ENCODE results near the gene GRAMD1B. TPM values are rescaled to one million over a fixed set of nuclear protein-coding genes. Genes with fewer than 3 reads are reported as not detected.

Gene GRAMD1B
- total RNA-seq, 4 donors from 2014 or later: 0.61 to 1.7 (median 1.1) TPM

- WGBS, 2 donors: 37 to 60% methylated on average over 8 of the region's 8 CpGs
- intact Hi-C loops (cut with DNase I): no loop called here
- no peak for DNase-seq
- H3K9me3 ChIP-seq: no peaks in the 10 kb centered on the region
- H3K36me3 ChIP-seq: no peaks in the 10 kb centered on the region
- TF ChIP-seq POLR2A (IDR thresholded peaks at IDR 0.05): no peak
- TF ChIP-seq, protein P1, sequence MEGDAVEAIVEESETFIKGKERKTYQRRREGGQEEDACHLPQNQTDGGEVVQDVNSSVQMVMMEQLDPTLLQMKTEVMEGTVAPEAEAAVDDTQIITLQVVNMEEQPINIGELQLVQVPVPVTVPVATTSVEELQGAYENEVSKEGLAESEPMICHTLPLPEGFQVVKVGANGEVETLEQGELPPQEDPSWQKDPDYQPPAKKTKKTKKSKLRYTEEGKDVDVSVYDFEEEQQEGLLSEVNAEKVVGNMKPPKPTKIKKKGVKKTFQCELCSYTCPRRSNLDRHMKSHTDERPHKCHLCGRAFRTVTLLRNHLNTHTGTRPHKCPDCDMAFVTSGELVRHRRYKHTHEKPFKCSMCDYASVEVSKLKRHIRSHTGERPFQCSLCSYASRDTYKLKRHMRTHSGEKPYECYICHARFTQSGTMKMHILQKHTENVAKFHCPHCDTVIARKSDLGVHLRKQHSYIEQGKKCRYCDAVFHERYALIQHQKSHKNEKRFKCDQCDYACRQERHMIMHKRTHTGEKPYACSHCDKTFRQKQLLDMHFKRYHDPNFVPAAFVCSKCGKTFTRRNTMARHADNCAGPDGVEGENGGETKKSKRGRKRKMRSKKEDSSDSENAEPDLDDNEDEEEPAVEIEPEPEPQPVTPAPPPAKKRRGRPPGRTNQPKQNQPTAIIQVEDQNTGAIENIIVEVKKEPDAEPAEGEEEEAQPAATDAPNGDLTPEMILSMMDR (IDR thresholded peaks at IDR 0.05): no peak
- no peak overlapping the region for H3K4me3 ChIP-seq
- H3K27ac ChIP-seq: no peak overlapping the region
- H3K27me3 ChIP-seq: no peaks in the 10 kb centered on the region
- H3K4me1 ChIP-seq: peaks cover 0 to 6% (median 0%) of the 10 kb centered on the region in 3 donors
Measured at GRCh38 chr11:123483058-123483457, 53.0 kb downstream of the GRAMD1B start.

- WGBS, 2 donors: 84 to 88% methylated on average over 4 of the region's 4 CpGs
Measured at GRCh38 chr11:123483466-123483865, 53.4 kb downstream of the GRAMD1B start.

GRCh38 chr11:123484448-123484847, 54.4 kb downstream of the GRAMD1B start:
- intact Hi-C loops (cut with DNase I): no loop called here
- no peaks in the 10 kb centered on the region for H3K36me3 ChIP-seq
- H3K27ac ChIP-seq: no peak overlapping the region
- WGBS, 2 donors: 72 to 79% methylated on average over 7 to 8 of the region's 8 CpGs
- TF ChIP-seq, protein P1 (IDR thresholded peaks at IDR 0.05): no peak
- no peak for TF ChIP-seq POLR2A (IDR thresholded peaks at IDR 0.05)
- no peak overlapping the region for H3K4me3 ChIP-seq
- H3K9me3 ChIP-seq: no peaks in the 10 kb centered on the region
- no peaks in the 10 kb centered on the region for H3K4me1 ChIP-seq
- no peak for DNase-seq
- H3K27me3 ChIP-seq: no peaks in the 10 kb centered on the region

More at GRCh38 chr11:123483466-123483865, 53.4 kb downstream of the GRAMD1B start:
- intact Hi-C loops (cut with DNase I): no loop called here
- Histone ChIP-seq H3K9me3 (no peaks in the 10 kb centered on the region), H3K4me3 (no peak overlapping the region), H3K27ac (no peak overlapping the region), H3K27me3 (no peaks in the 10 kb centered on the region), H3K4me1 (peaks cover 0 to 2% (median 0%) of the 10 kb centered on the region in 3 donors), H3K36me3 (no peaks in the 10 kb centered on the region)
- no peak for DNase-seq
- no peak for TF ChIP-seq POLR2A (IDR thresholded peaks at IDR 0.05)
- TF ChIP-seq, protein P1 (IDR thresholded peaks at IDR 0.05): no peak

GRCh38 chr11:123487157-123487744, 57.2 kb downstream of the GRAMD1B start:
- intact Hi-C loops (cut with DNase I): no loop called here
- Histone ChIP-seq H3K27me3 (no peaks in the 10 kb centered on the region), H3K4me1 (no peaks in the 10 kb centered on the region), H3K27ac (no peak overlapping the region), H3K4me3 (no peak overlapping the region), H3K9me3 (no peaks in the 10 kb centered on the region), H3K36me3 (no peaks in the 10 kb centered on the region)
- TF ChIP-seq, protein P1 (IDR thresholded peaks at IDR 0.05): no peak
- TF ChIP-seq POLR2A (IDR thresholded peaks at IDR 0.05): no peak
- 74 to 78% methylated on average over 6 to 8 of the region's 8 CpGs for WGBS, 2 donors
- DNase-seq: no peak

DNA sequence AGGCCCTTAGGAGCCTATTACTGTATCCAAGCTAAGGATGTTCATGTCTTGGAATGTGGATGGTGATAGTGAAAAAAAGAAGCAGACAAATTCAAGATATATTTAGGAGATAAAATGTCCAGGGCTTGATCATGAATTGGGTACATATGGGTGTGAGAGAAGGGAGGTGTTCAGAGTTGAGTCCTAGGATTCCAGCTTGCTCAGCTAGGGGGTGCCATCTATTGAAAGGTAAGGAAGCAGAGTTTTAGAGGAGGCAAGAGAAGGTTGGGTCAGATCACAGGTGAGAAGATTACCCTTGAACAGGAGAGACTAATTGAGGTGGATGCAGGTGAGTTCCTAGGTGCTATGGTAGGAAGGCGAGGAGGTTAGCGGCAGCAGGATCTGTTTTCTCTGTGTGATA, 60.5 kb downstream of the GRAMD1B start:
- Histone ChIP-seq H3K27me3 (no peaks in the 10 kb centered on the region), H3K27ac (no peak overlapping the region), H3K4me1 (no peaks in the 10 kb centered on the region), H3K36me3 (no peaks in the 10 kb centered on the region), H3K9me3 (no peaks in the 10 kb centered on the region), H3K4me3 (no peak overlapping the region)
- intact Hi-C loops (cut with DNase I): no loop called here
- TF ChIP-seq, protein P1 (IDR thresholded peaks at IDR 0.05): peak in 1 of 6 experiments; percentile 9
- TF ChIP-seq POLR2A (IDR thresholded peaks at IDR 0.05): no peak
- no peak for DNase-seq
- WGBS, 2 donors: 96 to 97% methylated on average over 2 of the region's 2 CpGs

Data from esophagus squamous epithelium (tissue), 5 donors.